A673 (cell line): ENCODE data around the gene EXOC4. TPM values are rescaled to one million over a fixed set of nuclear protein-coding genes. Genes with fewer than 3 reads are reported as not detected.

ENCODE experiments used
- BruUV-seq: library from RNA; stranded (reverse); fragments of 400-500 nt; replicated peaks from 2 replicates; lab custom pipeline; 2021; lab: Mats Ljungman, UMichigan
- CTCF ChIA-PET: fragments of 300-600 bp; sonication (Branson Sonifier 250); formaldehyde crosslinking; loops from one replicate; lab custom pipeline; 2022; ENCODE audit warnings: antibody characterized with exemption; lab: Charles Lee
- POLR2A ChIA-PET: fragments of 300-600 bp; sonication (Branson Sonifier 250); formaldehyde crosslinking; loops from one replicate; lab custom pipeline; 2022; ENCODE audit warnings: antibody characterized with exemption; ENCODE audit not compliant: low non-redundant PET; lab: Charles Lee
- DNase-seq: peaks from one replicate; pipeline ENCODE4 v3.0.0-alpha.2; 2015; ENCODE audit warnings: low spot score
- H3K27ac ChIP-seq: fragments of 200-600 bp; sonication (generic); 2 replicates; pipeline ENCODE4 v1.5.1; 2016; ENCODE audit warnings: mixed run types, low read depth, mild to moderate bottlenecking, mixed read lengths, antibody characterized with exemption, low read length; ENCODE audit not compliant: poor library complexity, severe bottlenecking
- H3K27me3 ChIP-seq: fragments of 200-600 bp; sonication (generic); replicated peaks from 2 replicates; pipeline ENCODE4 v1.6.1; 2017; ENCODE audit warnings: mixed run types, low read depth, mild to moderate bottlenecking, mixed read lengths, antibody characterized with exemption, low read length; ENCODE audit not compliant: insufficient read depth, poor library complexity
- H3K36me3 ChIP-seq: fragments of 200-600 bp; sonication (generic); 2 replicates; pipeline ENCODE4 v1.6.1; 2016; ENCODE audit warnings: mixed run types, mild to moderate bottlenecking, mixed read lengths, antibody characterized with exemption, low read length; ENCODE audit not compliant: insufficient read depth, poor library complexity, severe bottlenecking
- H3K4me1 ChIP-seq: fragments of 200-600 bp; sonication (generic); 2 replicates; pipeline ENCODE4 v1.6.1; 2017; ENCODE audit warnings: mixed run types, mild to moderate bottlenecking, mixed read lengths, antibody characterized with exemption, low read length; ENCODE audit not compliant: insufficient read depth, poor library complexity, severe bottlenecking
- H3K4me3 ChIP-seq: fragments of 200-600 bp; sonication (generic); 2 replicates; pipeline ENCODE4 v1.5.1; 2016; ENCODE audit warnings: low read depth, mixed run types, mild to moderate bottlenecking, mixed read lengths, low read length; ENCODE audit not compliant: poor library complexity, severe bottlenecking
- H3K9me3 ChIP-seq: fragments of 200-600 bp; sonication (generic); 2 replicates; pipeline ENCODE4 v1.6.1; 2016; ENCODE audit warnings: mixed run types, low read depth, mild to moderate bottlenecking, mixed read lengths, antibody characterized with exemption, low read length; ENCODE audit not compliant: poor library complexity, severe bottlenecking
- CTCF ChIP-seq: fragments of 300-800, 200-600 bp; sonication (generic); conservative IDR thresholded peaks from 2 replicates; pipeline ENCODE4 v1.5.1; 2017; ENCODE audit warnings: low read depth, mild to moderate bottlenecking, antibody characterized with exemption, low read length, moderate library complexity, mixed read lengths
- EZH2 ChIP-seq: fragments of 200-600 bp; sonication (generic); IDR thresholded peaks from 2 replicates; pipeline ENCODE4 v1.6.1; 2017; ENCODE audit warnings: borderline replicate concordance, low read depth, mild to moderate bottlenecking, mixed read lengths, antibody characterized with exemption, low read length; ENCODE audit not compliant: poor library complexity, severe bottlenecking
- intact Hi-C: fragments of 100-400 bp; cut with micrococcal nuclease; formaldehyde crosslinking; loops from one replicate; pipeline ENCODE4 v1.10.0; 2022; ENCODE audit not compliant: unreplicated experiment
- total RNA-seq: library from RNA; stranded (reverse); gene quantifications from 2 replicates; pipeline ENCODE4 v1.2.3, GENCODE V29; 2021

EXOC4 gene
- total RNA-seq, 1 experiment from 2014 or later = 66.1 TPM

GRCh38 chr7:133724694-133725093, 471.8 kb downstream of the EXOC4 start:
- no peaks in the 10 kb centered on the region for H3K27me3 ChIP-seq
- no TSS peak for BruUV-seq
- H3K4me3 ChIP-seq = no peak overlapping the region
- H3K36me3 ChIP-seq = no peaks in the 10 kb centered on the region
- no peak overlapping the region for H3K27ac ChIP-seq
- no peaks in the 10 kb centered on the region for H3K9me3 ChIP-seq
- TF ChIP-seq EZH2 (no peak), CTCF (no peak)
- DNase-seq = no peak
- no peaks in the 10 kb centered on the region for H3K4me1 ChIP-seq
- ChIA-PET POLR2A (interaction anchor here (0.6 kb wide), 1 partner anchor 479 kb away, joined by 3 read pairs; no protein-coding TSS in a partner anchor), CTCF (no interaction called here)
- intact Hi-C loops = no loop called here

- POLR2A ChIA-PET = no interaction called here
- Histone ChIP-seq H3K9me3 (no peaks in the 10 kb centered on the region), H3K27me3 (no peaks in the 10 kb centered on the region), H3K4me3 (no peak overlapping the region), H3K27ac (no peak overlapping the region), H3K36me3 (no peaks in the 10 kb centered on the region), H3K4me1 (no peaks in the 10 kb centered on the region)
- CTCF ChIA-PET = no interaction called here
- TF ChIP-seq CTCF = no peak
- no peak for TF ChIP-seq EZH2
- BruUV-seq = no TSS peak
- no peak for DNase-seq
- intact Hi-C loops = no loop called here
Observed at GRCh38 chr7:133727476-133728214, 474.8 kb downstream of the EXOC4 start.

GRCh38 chr7:133730360-133730759, 477.5 kb downstream of the EXOC4 start:
- Histone ChIP-seq H3K9me3 (no peaks in the 10 kb centered on the region), H3K4me1 (no peaks in the 10 kb centered on the region), H3K27me3 (no peaks in the 10 kb centered on the region), H3K36me3 (no peaks in the 10 kb centered on the region), H3K27ac (no peak overlapping the region), H3K4me3 (no peak overlapping the region)
- CTCF ChIA-PET = no interaction called here
- TF ChIP-seq EZH2 = no peak
- no peak for TF ChIP-seq CTCF
- no TSS peak for BruUV-seq
- intact Hi-C loops = no loop called here
- POLR2A ChIA-PET = no interaction called here
- DNase-seq = no peak
